Trophoblast cell (in vitro differentiated cells and primary cell): ENCODE data around the gene IL4.

ENCODE experiments used
- DNase-seq, 2 donors: peaks; one replicate each; pipeline ENCODE4 v3.0.0-alpha.2; 2016
- H2AFZ ChIP-seq: 2 replicates; pipeline ENCODE4 v1.6.1; 2013; ENCODE audit warnings: low read length, moderate library complexity, mild to moderate bottlenecking; ENCODE audit not compliant: insufficient read depth, poor library complexity
- H2AK5ac ChIP-seq: 2 replicates; pipeline ENCODE4 v1.6.1; 2013; ENCODE audit warnings: mild to moderate bottlenecking, low read length
- H2BK120ac ChIP-seq: 2 replicates; pipeline ENCODE4 v1.6.1; 2013; ENCODE audit warnings: low read length, mild to moderate bottlenecking, moderate library complexity; ENCODE audit not compliant: insufficient read depth, poor library complexity
- H2BK12ac ChIP-seq: 2 replicates; pipeline ENCODE4 v1.6.1; 2013; ENCODE audit warnings: mild to moderate bottlenecking, low read length, moderate library complexity
- H2BK5ac ChIP-seq: 2 replicates; pipeline ENCODE4 v1.6.1; 2013; ENCODE audit warnings: low read length, low read depth, moderate library complexity, mild to moderate bottlenecking; ENCODE audit not compliant: poor library complexity
- H3K14ac ChIP-seq: 2 replicates; pipeline ENCODE4 v1.6.1; 2013; ENCODE audit warnings: mild to moderate bottlenecking, low read length
- H3K18ac ChIP-seq: 2 replicates; pipeline ENCODE4 v1.6.1; 2013; ENCODE audit warnings: mild to moderate bottlenecking, low read length
- H3K23ac ChIP-seq: 2 replicates; pipeline ENCODE4 v1.6.1; 2013; ENCODE audit warnings: low read length
- H3K27ac ChIP-seq: 2 replicates; pipeline ENCODE4 v1.5.1; 2013; ENCODE audit warnings: low read depth, mild to moderate bottlenecking, inconsistent platforms, low read length, moderate library complexity
- H3K27me3 ChIP-seq: 2 replicates; pipeline ENCODE4 v1.6.1; 2013; ENCODE audit warnings: inconsistent platforms, mild to moderate bottlenecking, low read length, moderate library complexity; ENCODE audit not compliant: insufficient read depth
- H3K36me3 ChIP-seq, 2 experiments: 1 replicate in 1 of 2; 2 replicates in 1 of 2; pipeline ENCODE4 v1.6.1; 2013; ENCODE audit warnings: low read length in 2 of 2, mild to moderate bottlenecking in 2 of 2, moderate library complexity in 1 of 2; ENCODE audit not compliant: insufficient read depth in 2 of 2, control insufficient read depth in 1 of 2
- H3K4ac ChIP-seq: 2 replicates; pipeline ENCODE4 v1.6.1; 2013; ENCODE audit warnings: low read depth, mild to moderate bottlenecking, low read length, moderate library complexity
- H3K4me1 ChIP-seq, 2 experiments: 1 replicate in 1 of 2; 2 replicates in 1 of 2; pipeline ENCODE4 v1.6.1; 2013; ENCODE audit warnings: low read length in 2 of 2, mild to moderate bottlenecking in 2 of 2, moderate library complexity in 1 of 2; ENCODE audit not compliant: insufficient read depth in 2 of 2, control insufficient read depth in 1 of 2
- H3K4me2 ChIP-seq: 2 replicates; pipeline ENCODE4 v1.6.1; 2013; ENCODE audit warnings: inconsistent platforms, mild to moderate bottlenecking, low read length, moderate library complexity
- H3K4me3 ChIP-seq: 2 replicates; pipeline ENCODE4 v1.5.1; 2013; ENCODE audit warnings: mild to moderate bottlenecking, low read depth, low read length, inconsistent platforms
- H3K79me1 ChIP-seq: one replicate; pipeline ENCODE4 v1.6.1; 2013; ENCODE audit warnings: low read length
- H3K79me2 ChIP-seq: 2 replicates; pipeline ENCODE4 v1.6.1; 2013; ENCODE audit warnings: low read length, mild to moderate bottlenecking; ENCODE audit not compliant: control insufficient read depth, insufficient read depth, poor library complexity
- H3K9ac ChIP-seq: 2 replicates; pipeline ENCODE4 v1.6.1; 2013; ENCODE audit warnings: mild to moderate bottlenecking, low read length
- H3K9me3 ChIP-seq: 2 replicates; pipeline ENCODE4 v1.6.1; 2013; ENCODE audit warnings: low read depth, mild to moderate bottlenecking, control low read depth, inconsistent platforms, low read length; ENCODE audit not compliant: insufficient read depth
- H4K12ac ChIP-seq: 2 replicates; pipeline ENCODE4 v1.6.1; 2013; ENCODE audit warnings: low read depth, mild to moderate bottlenecking, low read length, moderate library complexity
- H4K8ac ChIP-seq: 2 replicates; pipeline ENCODE4 v1.6.1; 2013; ENCODE audit warnings: low read depth, mild to moderate bottlenecking, low read length, moderate library complexity
- H4K91ac ChIP-seq: one replicate; pipeline ENCODE4 v1.6.1; 2013; ENCODE audit warnings: low read depth, mild to moderate bottlenecking, low read length, moderate library complexity
- whole genome bisulfite sequencing: extraction: QIAGEN DNeasy Blood & Tissue Kit; methylation state at CpG from one replicate; pipeline ENCODE4 v1.1.7; 2013; ENCODE audit warnings: missing lambda C conversion rate; ENCODE audit not compliant: insufficient read length, insufficient coverage; ENCODE audit errors: extremely low coverage; 5-methylcytosine and 5-hydroxymethylcytosine counted together

The IL4 gene

GRCh38 chr5:132686193-132686592, 12.4 kb downstream of the IL4 start:
- Histone ChIP-seq H3K14ac (no peak overlapping the region), H3K9ac (no peak overlapping the region), H2AK5ac (no peak overlapping the region), H3K4me1 (no peaks in the 10 kb centered on the region), H2AFZ (no peak overlapping the region), H3K79me1 (no peaks in the 10 kb centered on the region), H4K12ac (no peak overlapping the region), H4K91ac (no peak overlapping the region), H4K8ac (no peak overlapping the region), H3K9me3 (no peaks in the 10 kb centered on the region), H3K4me2 (no peak overlapping the region), H3K4me3 (no peak overlapping the region), H3K4ac (no peak overlapping the region), H3K27me3 (no peaks in the 10 kb centered on the region), H2BK12ac (no peak overlapping the region), H3K18ac (no peak overlapping the region), H3K23ac (no peak overlapping the region), H2BK120ac (no peak overlapping the region), H2BK5ac (no peak overlapping the region), H3K79me2 (no peaks in the 10 kb centered on the region), H3K36me3 (peaks cover 0 to 3% of the 10 kb centered on the region in 2 experiments), H3K27ac (no peak overlapping the region)
- peak; percentile 74 to 89 for DNase-seq
- WGBS, result no CpG with 5 or more reads among the region's 3 CpGs

GRCh38 chr5:132687995-132688394, 14.2 kb downstream of the IL4 start:
- no peak overlapping the region for H3K4me2 ChIP-seq
- no CpG with 5 or more reads among the region's 5 CpGs for WGBS

GRCh38 chr5:132688536-132689339, 14.9 kb downstream of the IL4 start:
- Histone ChIP-seq H3K9me3 (no peaks in the 10 kb centered on the region), H2BK120ac (no peak overlapping the region), H3K14ac (no peak overlapping the region), H3K9ac (no peak overlapping the region), H3K18ac (no peak overlapping the region), H3K4ac (no peak overlapping the region), H2AK5ac (no peak overlapping the region), H3K27me3 (no peaks in the 10 kb centered on the region), H3K23ac (no peak overlapping the region), H3K4me2 (no peak overlapping the region), H3K4me1 (no peaks in the 10 kb centered on the region), H3K4me3 (no peak overlapping the region), H4K8ac (no peak overlapping the region), H2BK12ac (no peak overlapping the region), H3K36me3 (peaks cover 0 to 5% of the 10 kb centered on the region in 2 experiments), H4K12ac (no peak overlapping the region), H3K79me1 (no peaks in the 10 kb centered on the region), H4K91ac (no peak overlapping the region), H2BK5ac (no peak overlapping the region), H3K27ac (no peak overlapping the region), H3K79me2 (no peaks in the 10 kb centered on the region), H2AFZ (no peak overlapping the region)
- WGBS, result no CpG with 5 or more reads among the region's 7 CpGs
- peak in 1 of 2 donors; percentile 40 for DNase-seq

More at GRCh38 chr5:132687995-132688394, 14.2 kb downstream of the IL4 start:
- H3K4ac ChIP-seq, result no peak overlapping the region
- no peak overlapping the region for H3K23ac ChIP-seq
- no peak overlapping the region for H4K91ac ChIP-seq
- no peak overlapping the region for H2BK120ac ChIP-seq
- no peak overlapping the region for H3K14ac ChIP-seq
- H3K79me1 ChIP-seq, result no peaks in the 10 kb centered on the region
- no peaks in the 10 kb centered on the region for H3K27me3 ChIP-seq
- no peak overlapping the region for H2BK5ac ChIP-seq
- H2BK12ac ChIP-seq, result no peak overlapping the region
- H3K18ac ChIP-seq, result no peak overlapping the region
- H3K9me3 ChIP-seq, result no peaks in the 10 kb centered on the region
- H3K27ac ChIP-seq, result no peak overlapping the region
- no peak for DNase-seq
- H2AFZ ChIP-seq, result no peak overlapping the region
- H3K9ac ChIP-seq, result no peak overlapping the region
- H4K8ac ChIP-seq, result no peak overlapping the region
- no peaks in the 10 kb centered on the region for H3K4me1 ChIP-seq
- no peak overlapping the region for H3K4me3 ChIP-seq
- peaks cover 0 to 5% of the 10 kb centered on the region in 2 experiments for H3K36me3 ChIP-seq
- no peak overlapping the region for H4K12ac ChIP-seq
- H3K79me2 ChIP-seq, result no peaks in the 10 kb centered on the region
- no peak overlapping the region for H2AK5ac ChIP-seq

- Histone ChIP-seq H3K27me3 (no peaks in the 10 kb centered on the region), H4K8ac (no peak overlapping the region), H3K23ac (no peak overlapping the region), H4K91ac (no peak overlapping the region), H3K36me3 (peaks cover 0 to 9% of the 10 kb centered on the region in 2 experiments), H3K18ac (no peak overlapping the region), H2BK12ac (no peak overlapping the region), H3K79me1 (no peaks in the 10 kb centered on the region), H3K4me2 (no peak overlapping the region), H3K4ac (no peak overlapping the region), H3K4me3 (no peak overlapping the region), H3K9me3 (no peaks in the 10 kb centered on the region), H4K12ac (no peak overlapping the region), H2BK5ac (no peak overlapping the region), H3K14ac (no peak overlapping the region), H3K27ac (no peak overlapping the region), H2BK120ac (no peak overlapping the region), H2AK5ac (no peak overlapping the region), H3K79me2 (no peaks in the 10 kb centered on the region), H3K4me1 (no peaks in the 10 kb centered on the region), H2AFZ (no peak overlapping the region), H3K9ac (no peak overlapping the region)
- no peak for DNase-seq
- no CpG with 5 or more reads among the region's 7 CpGs for WGBS
Measured at GRCh38 chr5:132689513-132689912, 15.7 kb downstream of the IL4 start.
